ENCODE results near the gene CNKSR3. TPM values are rescaled to one million over a fixed set of nuclear protein-coding genes. Genes with fewer than 3 reads are reported as not detected.

CNKSR3 gene
- total RNA-seq, 1 experiment from 2014 or later: 5.6 TPM

GRCh38 chr6:154359161-154359574 is 151.3 kb downstream of the CNKSR3 start:
- Histone ChIP-seq H3K18ac (ENCODE audit: insufficient read length, low read depth, low read length) (no peak overlapping the region), H2BK5ac (ENCODE audit: insufficient read length, low read length) (no peak overlapping the region), H3K4me1 (ENCODE audit: insufficient read depth, low read length) (no peaks in the 10 kb centered on the region), H3K79me2 (ENCODE audit: insufficient read depth, low read length) (no peaks in the 10 kb centered on the region), H3K27ac (ENCODE audit: insufficient read length, low read depth, low read length) (no peak overlapping the region), H2BK20ac (ENCODE audit: low read depth, low read length, poor library complexity, severe bottlenecking) (no peak overlapping the region), H2AFZ (ENCODE audit: low read length) (no peak overlapping the region), H4K8ac (replicated peaks; ENCODE audit: insufficient read length, low read depth, low read length) (no peak overlapping the region), H3K9ac (ENCODE audit: extremely low read depth, insufficient read length, low read length) (no peak overlapping the region), H4K5ac (ENCODE audit: insufficient read length, low read depth, low read length) (no peak overlapping the region), H3K4me2 (ENCODE audit: insufficient read depth, insufficient read length, low read length) (no peak overlapping the region), H3K23me2 (ENCODE audit: insufficient read length, low read depth, low read length, poor library complexity, severe bottlenecking) (no peaks in the 10 kb centered on the region), H3K4ac (ENCODE audit: low read depth, low read length) (no peak overlapping the region), H4K20me1 (ENCODE audit: control insufficient read depth, insufficient read depth, insufficient read length) (no peaks in the 10 kb centered on the region), H3K56ac (ENCODE audit: insufficient read length, low read depth, low read length) (no peak overlapping the region), H2BK12ac (ENCODE audit: insufficient read length, low read depth, low read length) (no peak overlapping the region), H3K23ac (ENCODE audit: insufficient read length, low read depth, low read length) (no peak overlapping the region), H3K27me3 (ENCODE audit: insufficient read depth, low read length) (no peaks in the 10 kb centered on the region), H3K14ac (ENCODE audit: insufficient read depth, low read length) (no peak overlapping the region), H2BK15ac (ENCODE audit: low read depth, low read length) (no peak overlapping the region), H4K91ac (ENCODE audit: insufficient read length, low read depth, low read length) (no peak overlapping the region), H3K9me3 (ENCODE audit: control insufficient read depth, low read depth, low read length) (no peaks in the 10 kb centered on the region), H3T11ph (ENCODE audit: low read length) (no peak overlapping the region), H2BK120ac (ENCODE audit: low read depth, low read length, poor library complexity, severe bottlenecking) (no peak overlapping the region), H2AK5ac (ENCODE audit: insufficient read length, low read length) (no peak overlapping the region), H3K79me1 (ENCODE audit: insufficient read depth, low read depth, low read length, poor library complexity, severe bottlenecking) (no peaks in the 10 kb centered on the region)
- H3K9me3 Mint-ChIP-seq: no peaks in the 10 kb centered on the region; a peak in 1 of 5 replicates
- no peaks in the 10 kb centered on the region for H3K27me3 Mint-ChIP-seq (ENCODE audit: low read depth)
- no peak for DNase-seq
- H3K4me3 Mint-ChIP-seq: no peak overlapping the region
- no CpG with 5 or more reads among the region's 10 CpGs for WGBS (ENCODE audit: extremely low coverage, insufficient read length, low lambda C conversion rate)
- no peaks in the 10 kb centered on the region for H3K4me1 Mint-ChIP-seq
- no peak overlapping the region for H3K27ac Mint-ChIP-seq
- no peak for TF ChIP-seq CTCF (conservative IDR thresholded peaks at IDR 0.05)
- no peaks in the 10 kb centered on the region; a peak in 1 of 7 replicates for H3K36me3 Mint-ChIP-seq (ENCODE audit: insufficient read depth in 1 of 3, low read depth in 3 of 3)

Measured in H9 (cell line).